GM18517 (cell line): ENCODE measurements around the gene HDAC5.
"Not testable (repeated sequence)": the region's sequence is repeated elsewhere in the genome, so short reads cannot be mapped to it uniquely, and the experiment has no call there.

Experiments used
- ATAC-seq: cut with Tn5 transposase; IDR thresholded peaks from one replicate; pipeline ENCODE4 v1.9.1; 2021; ENCODE audit warnings: mild to moderate bottlenecking, moderate library complexity; ENCODE audit not compliant: unreplicated experiment

Gene HDAC5

DNA sequence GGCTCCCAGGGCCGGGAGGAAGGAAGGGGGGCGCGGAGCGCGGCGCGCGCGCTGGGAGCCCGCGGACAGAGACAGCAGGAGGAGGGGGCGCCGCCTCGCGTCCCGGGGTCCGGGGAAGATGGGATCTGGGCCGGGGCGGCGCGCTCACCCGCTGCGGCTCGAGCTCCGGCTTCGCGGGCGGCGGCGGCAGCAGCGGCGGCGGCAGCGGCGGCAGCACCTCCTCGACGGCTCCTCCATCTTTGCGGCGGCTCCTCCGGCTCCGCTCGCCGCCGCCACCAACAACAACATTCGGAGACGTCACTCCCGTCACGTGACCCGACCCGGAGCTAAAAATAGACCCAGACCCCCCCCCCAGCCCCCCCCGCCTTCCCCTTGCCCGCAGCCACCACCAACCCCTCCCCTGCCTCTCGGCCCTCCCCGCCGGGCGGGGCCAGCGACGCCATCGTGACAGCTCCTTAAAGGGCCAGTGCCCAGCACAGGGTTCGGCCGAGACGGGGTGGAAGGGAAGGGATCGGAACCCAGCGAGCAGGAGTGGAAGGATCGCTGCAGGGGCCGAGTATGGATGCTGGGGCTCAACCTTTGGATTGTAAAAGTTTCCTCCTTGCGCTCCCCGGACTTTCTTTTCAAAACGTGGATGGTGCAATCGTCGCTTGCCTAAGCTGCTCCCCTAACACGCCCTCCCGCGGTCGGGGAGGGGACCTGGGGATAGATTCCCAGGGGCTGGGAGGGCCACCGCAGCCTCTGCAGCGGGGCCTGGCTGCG is at the start of gene HDAC5:
TSS of gene HDAC5 (minus strand) at position 286 of the 762 bp plus-strand sequence. CDS start 6,126 bp downstream, outside the sequence.
- peak; percentile 80 for ATAC-seq

DNA sequence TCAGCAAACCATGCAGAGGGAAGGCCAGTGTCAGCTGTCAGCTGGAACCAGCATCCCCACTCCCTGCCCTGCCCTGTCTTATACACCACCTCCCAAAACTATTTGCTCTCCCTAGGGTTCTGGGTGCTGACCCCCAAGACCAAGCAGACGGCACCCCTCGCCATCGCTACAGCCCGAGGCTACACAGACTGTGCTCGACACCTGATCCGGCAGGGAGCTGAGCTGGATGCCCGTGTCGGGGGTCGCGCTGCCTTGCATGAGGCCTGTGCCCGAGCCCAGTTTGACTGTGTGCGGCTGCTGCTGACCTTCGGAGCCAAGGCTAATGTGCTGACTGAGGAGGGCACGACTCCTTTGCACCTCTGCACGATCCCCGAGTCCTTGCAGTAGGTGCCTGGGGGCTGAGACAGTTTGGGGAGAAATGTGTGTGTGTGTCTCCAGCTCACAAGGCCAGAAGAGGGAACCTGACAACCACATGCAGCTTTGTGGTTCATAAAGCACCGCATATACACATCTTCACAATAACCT is 48.6 kb upstream of the HDAC5 start:
- ATAC-seq = no peak

DNA sequence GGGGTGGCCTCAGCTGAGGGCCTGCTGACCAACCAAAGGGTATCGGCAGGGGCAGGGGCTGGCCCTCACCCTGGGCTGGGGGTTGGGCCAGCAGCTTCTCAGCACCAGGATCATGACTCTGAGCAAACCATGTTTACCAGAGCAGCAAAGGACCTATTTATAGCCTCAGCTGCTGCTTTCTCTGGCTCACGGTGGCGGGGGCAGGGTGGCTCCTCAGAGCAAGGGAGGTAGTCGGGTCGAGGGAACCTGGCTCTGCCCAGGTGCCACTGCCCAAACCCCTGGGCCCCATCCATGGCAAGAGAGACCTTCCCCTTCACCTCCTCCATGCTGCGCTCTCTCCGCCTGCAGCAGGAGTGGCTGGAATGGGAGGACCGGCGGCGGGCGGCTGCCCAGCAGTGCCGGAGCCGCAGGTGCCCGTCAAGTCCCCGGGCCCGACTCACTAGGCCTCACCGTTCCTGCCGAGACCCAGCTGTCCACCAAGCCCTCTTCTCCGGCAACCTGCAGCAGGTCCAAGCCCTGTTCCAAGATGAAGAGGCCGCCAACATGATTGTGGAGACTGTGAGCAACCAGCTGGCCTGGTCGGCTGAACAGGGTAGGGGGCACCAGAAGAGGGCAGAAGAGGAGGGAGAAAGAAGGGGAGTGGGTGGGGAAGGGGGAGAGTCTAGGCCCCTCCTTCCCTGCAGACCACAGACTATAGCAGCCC is 47.2 kb upstream of the HDAC5 start, which contains the start of gene ASB16:
TSS of gene ASB16 (plus strand) at position 206 of the 703 bp plus-strand sequence. CDS start at position 292, 86 bp downstream.
- no peak for ATAC-seq

DNA sequence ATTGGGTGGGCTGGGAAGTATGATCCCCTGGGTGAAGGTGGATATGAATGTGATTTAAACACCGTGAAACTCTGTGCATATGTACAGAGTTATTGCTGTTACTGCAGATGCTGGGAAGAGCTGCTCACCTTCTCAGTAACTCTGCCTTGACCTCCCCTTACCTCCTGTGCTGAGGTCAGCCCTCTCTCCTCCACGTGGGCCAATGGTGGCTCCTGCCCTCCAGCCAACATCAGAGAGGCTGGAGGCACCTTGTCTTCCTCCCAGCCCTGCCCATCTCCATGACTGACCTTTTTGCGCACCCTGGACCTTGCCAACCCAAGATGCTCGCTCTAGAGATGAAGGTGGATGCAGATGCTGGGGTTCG is 46.7 kb upstream of the HDAC5 start:
- ATAC-seq = no peak

DNA sequence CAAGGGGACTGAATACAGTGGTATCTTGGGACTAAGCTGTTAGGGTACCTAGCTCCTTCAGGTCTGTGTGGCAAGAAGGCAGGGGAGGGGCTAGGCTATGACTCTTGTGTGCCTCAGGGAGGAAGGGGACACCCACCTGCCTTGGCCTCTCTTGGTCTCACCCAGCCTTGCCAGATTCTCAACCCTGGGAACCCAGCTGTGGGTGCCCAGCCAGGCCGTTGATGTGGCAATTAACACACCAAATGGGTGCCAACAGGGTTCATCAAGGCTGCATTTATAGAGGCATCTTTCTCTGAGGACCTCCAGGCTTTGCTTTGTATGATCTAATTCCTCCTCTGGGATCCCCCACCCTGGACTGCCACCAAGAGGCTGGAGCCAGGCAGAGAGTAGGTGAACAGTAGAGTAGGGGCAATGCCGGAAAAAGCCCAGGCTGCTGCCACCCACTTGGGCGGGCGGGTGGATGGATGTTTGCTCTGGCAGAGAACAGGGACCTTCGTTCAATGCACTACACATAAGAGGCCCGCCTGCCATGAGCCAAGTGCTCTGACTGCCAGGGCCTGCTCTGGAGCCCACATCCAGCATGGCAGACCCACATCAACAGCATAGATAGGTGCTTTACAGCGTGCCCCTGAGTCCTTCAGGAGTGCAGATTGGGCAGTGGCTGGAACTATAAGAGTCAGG is 43.9 kb upstream of the HDAC5 start:
- ATAC-seq = no peak

DNA sequence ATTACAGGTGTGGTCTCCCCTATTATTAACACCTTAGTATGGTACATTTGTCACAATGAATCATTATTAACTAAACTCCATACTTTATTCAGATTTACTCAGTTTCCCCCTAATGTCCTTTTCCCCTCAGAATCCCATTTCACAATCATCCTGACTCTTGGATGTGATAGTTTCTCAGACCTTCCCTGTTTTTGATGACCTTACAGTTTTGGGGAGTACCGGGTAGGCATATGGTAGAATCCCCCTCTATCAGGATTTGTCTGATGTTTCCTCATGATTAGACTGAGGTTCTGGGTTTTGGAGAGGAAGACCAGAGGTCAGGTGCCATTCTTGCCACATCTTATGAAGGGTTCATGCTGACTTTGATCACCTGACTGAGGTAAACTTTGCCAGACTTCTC is 41.0 kb upstream of the HDAC5 start:
- no peak for ATAC-seq

DNA sequence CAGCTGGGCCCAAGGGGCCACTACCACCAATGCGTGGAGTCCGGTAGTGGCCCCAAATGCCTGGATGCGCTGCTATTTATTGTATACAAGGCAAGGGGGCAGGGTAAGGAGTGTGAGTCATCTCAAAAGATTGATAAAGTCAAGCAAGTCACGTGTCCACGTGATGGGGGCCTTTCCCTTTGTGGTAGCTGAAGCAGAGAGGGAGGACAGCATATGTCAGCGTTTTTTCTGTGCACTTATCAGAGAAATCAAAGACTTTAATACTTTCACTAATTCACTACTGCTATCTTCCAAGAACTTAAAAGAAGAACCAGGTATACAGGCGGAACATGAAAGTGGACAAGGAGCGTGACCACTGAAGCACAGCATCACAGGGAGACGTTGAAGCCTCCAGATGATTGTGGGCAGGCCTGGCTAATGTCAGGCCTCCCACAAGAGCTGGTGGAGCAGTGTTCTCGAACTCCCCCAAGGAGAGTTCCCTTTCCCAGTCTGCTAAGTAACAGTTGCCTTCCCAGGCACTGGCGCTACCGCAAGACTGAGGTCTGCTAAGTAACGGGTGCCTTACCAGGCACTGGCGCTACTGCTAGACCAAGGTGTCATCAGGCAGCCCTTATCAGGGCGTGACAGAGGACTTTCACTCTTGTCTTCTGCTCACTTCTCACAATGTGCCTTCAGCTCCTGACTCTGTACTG is 36.2 kb upstream of the HDAC5 start:
- ATAC-seq = no peak

DNA sequence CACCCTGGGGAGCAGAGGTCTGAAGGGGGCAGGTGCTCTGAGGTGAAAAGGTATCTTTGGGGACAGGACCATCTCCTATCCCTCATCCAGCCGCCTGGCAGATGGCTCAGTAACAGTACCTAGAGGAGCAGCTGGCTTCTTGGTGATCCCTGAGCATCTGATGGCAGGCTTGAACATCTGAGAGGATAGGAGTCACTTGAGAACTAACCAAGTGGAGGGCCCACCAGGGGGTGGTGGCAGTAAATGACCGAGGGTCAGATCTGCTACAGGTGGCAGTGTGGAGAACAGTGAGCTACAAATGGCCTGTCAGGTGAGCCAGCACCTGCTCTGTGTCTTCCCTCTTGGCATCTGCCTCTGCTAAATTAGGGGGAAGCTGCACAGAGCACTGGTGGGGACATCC is 32.0 kb upstream of the HDAC5 start:
- no peak for ATAC-seq

DNA sequence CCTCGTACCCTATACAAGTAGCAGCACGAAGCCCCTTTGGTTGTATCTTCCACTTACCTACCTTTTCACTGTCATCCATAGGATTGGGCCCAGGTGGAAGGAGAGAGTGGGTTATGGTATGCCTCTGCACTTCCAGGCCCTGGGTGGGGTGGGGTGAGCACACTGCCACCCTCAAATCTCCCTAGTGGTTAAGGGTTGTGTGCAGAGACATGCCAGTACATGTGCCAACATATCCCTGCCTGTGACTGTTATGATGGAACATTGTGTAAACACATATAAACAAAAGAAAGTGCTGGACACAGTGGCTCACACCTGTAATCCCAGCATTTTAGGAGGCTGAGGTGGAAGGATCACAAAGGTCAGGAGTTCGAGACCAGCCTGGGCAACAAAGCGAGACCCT is 29.4 kb upstream of the HDAC5 start:
- ATAC-seq = no peak

DNA sequence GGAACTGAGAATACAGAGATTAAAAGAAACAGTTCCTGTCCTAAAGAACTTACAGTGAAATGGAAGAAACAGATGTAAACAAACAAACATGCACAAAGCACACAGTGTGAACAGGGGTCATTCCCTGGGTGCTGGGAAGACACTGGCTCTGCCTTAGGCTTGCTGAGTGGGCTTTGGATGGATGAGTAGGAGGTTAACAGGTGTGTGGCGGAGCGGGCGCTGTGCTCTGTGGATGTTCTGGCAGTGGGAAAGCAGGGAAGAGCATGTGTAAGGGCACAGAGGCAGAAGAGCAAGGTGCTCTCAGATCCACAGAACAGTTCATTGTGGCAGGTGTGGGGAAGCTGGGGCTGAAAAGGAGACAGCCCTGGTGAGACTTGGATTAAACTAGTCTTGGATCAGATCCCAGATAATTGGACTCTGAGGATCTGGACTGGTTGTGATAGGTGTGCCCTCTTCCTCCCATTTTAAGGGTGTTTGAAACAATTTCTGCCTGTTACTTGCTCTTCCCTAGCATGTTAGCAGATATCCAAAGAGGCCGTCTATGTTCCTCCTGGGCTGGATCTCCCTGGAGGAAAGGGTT is 26.4 kb upstream of the HDAC5 start:
- no peak for ATAC-seq

DNA sequence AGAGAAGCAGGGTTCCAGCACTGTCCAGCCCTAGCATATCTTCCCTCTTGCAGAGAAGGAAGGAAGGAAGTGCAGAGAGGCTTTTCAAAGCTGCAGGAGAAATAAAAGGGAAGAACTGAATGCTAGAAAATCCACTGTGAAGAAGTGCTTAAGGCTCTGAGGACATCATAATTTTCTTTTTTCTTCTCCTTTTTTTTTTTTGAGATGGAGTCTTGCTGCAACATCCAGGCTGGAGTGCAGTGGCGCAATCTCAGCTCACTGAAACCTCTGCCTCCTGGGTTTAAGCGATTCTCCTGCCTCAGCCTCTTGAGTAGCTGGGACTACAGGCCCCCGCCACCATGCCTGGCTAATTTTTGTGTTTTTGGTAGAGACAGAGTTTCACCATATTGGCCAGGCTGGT is 25.6 kb upstream of the HDAC5 start:
- not testable (repeated sequence) for ATAC-seq

DNA sequence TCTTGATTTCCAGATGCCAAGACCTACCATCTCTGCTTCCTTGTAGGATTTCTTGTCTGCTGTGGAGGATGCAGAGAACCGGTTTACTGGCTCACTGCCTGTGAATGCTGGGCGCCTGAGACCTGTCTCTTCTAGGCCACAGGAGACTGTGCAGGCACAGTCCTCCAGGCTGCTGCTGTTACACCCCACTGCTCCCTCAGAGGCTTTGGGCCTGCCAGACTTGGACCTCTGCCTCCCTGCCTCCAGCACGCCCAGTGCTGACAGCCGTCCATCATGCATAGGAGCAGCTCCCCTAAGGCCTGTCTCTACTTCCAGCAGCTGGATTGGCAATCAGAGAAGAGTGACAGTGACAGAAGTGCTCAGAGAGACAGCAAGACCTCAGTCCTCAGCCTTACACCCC is 24.4 kb upstream of the HDAC5 start:
- no peak for ATAC-seq

DNA sequence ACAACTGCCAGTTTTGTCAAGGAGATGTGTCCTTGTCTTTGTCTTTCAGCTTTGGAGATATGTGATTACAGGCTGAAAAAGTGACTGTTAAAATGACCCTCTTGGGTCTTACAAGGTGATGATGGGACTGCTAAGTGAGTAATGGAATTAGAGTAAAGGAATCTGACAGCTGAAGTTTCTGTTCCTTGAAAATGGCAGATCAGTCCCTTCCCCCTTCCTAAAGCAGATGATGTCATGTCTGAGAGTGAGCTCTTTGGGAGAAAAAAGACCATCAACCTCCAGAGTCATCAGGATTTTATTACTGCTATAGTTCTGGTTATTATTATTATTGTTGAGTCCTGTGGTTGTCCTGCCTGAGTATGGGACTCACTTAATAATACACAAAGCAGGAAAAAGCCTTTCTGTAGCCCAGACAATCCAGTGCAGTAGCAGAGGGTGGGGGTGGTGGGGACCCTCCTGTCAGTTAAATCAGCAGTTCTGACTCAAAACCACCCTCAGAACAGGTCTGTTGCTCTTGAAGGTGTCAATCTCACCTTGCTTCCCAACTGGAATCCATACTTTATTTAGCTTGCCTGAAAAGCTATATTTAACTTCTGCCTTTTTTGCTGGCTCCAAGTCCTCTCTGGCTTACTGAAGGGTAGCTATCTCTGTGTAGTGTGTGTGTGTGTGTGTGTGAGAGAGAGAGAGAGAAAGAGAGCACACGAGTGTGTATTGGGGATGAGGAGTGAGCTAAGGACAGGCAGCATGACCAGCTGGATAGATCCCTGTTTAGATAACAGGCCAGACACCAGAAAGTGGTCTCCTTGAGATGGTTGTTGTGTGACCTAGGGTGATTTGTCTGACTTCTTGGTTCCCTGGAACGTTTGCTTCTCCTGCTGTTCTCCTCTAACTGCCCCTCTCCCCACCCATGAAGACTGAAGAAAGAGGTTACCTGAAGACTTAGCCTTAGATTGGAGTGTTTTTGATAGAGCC is 23.2 kb upstream of the HDAC5 start:
- no peak for ATAC-seq

DNA sequence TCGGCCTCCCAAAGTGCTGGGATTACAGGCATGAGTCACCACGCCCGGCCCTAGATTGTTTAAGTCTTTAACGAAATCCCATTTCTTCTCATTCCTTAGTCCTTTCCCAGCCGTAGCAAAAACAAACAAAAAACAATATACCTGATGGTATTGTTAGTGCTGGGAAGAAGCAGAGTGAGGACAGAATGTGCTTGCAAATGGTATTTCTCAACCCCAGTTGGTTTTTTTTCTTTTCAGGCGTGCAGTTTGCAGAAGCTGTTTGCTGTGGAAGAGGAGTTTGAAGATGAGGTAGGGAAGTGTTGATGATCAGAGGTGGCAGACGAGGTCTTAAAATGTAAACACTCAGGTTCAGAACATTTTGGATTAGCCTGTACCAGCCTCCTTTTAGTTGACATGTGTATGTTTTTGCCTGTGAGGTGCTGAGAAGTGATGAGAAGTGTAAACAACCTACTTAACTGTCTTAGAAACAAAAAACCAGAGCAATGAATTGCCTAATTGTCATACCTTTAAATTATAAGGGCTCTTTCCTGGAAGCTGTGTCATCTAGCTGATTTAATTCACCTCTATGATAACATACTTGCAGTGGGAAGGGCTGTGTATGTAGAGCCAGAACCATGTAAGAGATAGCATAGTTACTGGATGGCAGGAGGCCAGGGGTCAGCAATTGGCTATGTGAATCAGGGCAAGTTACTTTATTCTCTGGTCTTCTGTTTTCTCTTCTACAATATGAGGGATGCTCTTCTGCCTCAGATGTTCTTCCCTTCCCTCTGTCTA is 21.7 kb upstream of the HDAC5 start:
- ATAC-seq = no peak

DNA sequence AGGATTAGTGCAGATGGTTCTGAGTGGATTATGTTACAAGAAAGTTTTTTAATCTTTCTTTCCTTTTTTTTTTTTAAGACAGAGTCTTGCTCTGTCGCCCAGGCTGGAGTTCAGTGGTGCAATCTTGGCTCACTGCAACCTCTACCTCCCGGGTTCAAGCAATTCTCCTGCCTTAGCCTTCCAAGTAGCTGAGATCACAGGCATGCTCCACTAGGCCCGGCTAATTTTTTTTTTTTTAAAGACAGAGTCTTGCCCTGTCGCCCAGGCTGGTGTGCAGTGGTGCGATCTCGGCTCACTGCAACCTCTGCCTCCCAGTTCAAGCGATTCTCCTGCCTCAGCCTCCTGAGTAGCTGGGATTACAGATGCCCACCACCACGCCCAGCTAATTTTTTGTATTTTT is 20.5 kb upstream of the HDAC5 start:
- not testable (repeated sequence) for ATAC-seq

DNA sequence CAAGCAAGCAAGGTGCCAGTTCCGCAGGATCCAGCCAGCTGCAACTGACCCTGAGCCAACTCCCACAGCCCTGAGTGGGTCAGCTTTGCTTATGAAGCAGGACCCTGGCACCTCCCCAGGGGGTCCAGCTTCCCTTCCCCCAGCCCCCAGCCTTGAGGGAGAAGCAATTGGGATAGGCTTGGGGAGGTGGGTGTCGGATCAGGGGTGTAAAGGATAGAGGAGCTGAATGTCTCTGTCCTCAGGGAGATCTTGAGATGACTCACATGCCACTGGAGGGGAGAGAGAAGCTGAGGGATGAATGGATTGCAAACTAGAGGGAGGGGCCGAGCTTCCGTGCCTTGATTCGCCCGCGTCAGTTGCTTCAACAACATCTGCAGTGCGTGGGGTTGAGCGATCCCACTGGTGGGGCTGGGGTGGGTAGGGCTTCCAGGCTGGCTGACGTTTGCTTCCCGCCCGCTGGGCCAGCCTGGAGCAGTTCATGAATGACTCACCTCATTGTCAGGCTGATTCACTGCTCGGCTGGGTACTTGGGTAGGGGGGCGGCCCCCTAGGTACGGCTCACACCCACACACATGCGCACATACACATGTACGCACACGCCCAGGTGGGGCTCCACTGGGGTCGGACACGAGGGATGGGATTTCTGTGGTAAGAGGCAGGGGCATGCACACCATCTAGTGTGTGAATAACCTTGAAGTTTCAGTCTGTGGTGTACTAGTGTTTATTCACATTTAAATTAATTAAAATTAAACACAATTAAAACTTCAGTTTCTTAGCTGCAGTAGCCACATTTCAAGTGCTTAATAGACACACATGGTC is 14.7 kb upstream of the HDAC5 start:
- ATAC-seq = no peak

DNA sequence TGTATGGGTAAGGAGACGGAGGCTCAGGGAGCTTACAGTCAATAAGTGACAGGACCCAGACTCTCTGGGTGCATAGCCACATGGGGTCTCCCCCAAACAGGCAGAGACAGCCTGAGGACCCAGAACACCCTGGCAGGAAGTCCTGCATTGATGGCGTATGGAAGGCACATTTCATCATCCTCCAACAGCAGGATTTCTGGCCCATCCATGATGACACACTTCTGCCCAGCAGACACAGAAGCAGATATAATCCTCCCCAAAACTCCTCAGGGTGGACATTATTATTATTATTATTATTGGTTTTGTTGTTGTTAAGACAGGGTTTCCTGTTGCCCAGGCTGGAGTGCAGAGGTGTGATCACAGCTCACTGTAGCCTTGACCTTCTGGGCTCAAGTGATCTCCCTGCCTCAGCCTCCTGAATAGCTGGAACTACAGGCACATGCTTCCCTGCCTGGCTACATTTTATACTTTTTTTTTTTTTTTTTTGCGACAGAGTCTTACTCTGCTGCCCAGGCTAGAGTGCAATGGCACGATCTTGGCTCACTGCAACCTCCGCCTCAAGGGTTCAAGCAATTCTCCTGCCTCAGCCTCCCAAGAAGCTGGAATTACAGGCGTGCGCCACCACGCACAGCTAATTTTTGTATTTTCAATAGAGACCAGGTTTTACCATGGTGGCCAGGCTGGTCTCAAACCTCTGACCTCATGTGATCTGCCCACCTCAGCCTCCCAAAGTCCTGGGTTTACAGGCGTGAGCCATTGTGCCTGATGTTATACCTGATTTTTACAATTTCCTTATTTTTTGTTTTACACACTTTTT is 11.5 kb upstream of the HDAC5 start:
- ATAC-seq = no peak
